ENCODE results near the gene AFAP1L1. TPM values are rescaled to one million over a fixed set of nuclear protein-coding genes. Genes with fewer than 3 reads are reported as not detected.

AFAP1L1 gene
- total RNA-seq, 4 donors from 2014 or later: 48.8 to 99.8 (median 70.3) TPM

DNA sequence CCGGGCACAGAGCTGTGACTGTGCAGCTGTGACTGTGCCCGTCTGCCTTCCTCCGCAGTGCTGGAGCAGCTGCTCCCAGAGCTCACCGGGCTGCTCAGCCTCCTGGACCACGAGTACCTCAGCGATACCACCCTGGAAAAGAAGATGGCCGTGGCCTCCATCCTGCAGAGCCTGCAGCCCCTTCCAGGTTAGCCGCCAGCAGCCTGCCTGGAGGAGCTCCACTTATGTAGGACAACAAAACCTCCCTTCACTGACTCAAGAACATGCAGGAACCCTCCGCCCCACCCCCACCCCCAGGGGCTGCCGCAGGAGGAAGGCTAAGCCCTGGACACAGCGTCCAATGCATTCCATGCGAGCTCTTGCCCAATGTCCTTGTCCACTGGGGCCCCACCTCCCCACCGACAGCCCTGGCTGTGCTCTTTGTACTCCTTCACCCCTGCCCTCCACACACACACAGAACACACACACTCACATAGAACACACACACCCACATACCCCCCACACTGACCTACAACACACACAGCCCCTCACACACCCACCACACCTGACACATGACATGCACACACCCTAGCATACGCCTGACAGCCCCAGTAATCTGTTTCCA lies 27.9 kb downstream of the AFAP1L1 start:
- TF ChIP-seq, protein P1, sequence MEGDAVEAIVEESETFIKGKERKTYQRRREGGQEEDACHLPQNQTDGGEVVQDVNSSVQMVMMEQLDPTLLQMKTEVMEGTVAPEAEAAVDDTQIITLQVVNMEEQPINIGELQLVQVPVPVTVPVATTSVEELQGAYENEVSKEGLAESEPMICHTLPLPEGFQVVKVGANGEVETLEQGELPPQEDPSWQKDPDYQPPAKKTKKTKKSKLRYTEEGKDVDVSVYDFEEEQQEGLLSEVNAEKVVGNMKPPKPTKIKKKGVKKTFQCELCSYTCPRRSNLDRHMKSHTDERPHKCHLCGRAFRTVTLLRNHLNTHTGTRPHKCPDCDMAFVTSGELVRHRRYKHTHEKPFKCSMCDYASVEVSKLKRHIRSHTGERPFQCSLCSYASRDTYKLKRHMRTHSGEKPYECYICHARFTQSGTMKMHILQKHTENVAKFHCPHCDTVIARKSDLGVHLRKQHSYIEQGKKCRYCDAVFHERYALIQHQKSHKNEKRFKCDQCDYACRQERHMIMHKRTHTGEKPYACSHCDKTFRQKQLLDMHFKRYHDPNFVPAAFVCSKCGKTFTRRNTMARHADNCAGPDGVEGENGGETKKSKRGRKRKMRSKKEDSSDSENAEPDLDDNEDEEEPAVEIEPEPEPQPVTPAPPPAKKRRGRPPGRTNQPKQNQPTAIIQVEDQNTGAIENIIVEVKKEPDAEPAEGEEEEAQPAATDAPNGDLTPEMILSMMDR (IDR thresholded peaks at IDR 0.05; ENCODE audit: low read depth): no peak

DNA sequence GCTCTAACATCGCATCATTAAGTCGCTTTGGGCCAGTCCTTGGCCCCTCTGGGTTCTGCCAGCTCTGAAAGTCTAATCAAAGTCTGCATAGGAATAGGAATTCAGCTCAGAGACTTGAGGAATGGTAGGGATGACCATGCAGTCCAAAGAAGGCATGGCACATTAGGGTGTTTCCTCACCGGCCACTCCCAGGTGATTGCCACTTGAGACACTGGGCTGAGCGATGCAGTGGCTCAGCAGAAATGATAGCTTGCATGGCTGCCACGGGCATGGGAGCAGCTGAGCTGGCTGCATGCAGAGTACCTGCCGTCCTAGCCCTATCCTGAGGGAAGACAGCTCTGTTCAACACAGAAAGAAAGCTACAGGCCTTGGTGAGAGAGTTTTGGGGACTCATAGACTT lies 28.8 kb downstream of the AFAP1L1 start:
- TF ChIP-seq, protein P1 (IDR thresholded peaks at IDR 0.05; ENCODE audit: low read depth): no peak

DNA sequence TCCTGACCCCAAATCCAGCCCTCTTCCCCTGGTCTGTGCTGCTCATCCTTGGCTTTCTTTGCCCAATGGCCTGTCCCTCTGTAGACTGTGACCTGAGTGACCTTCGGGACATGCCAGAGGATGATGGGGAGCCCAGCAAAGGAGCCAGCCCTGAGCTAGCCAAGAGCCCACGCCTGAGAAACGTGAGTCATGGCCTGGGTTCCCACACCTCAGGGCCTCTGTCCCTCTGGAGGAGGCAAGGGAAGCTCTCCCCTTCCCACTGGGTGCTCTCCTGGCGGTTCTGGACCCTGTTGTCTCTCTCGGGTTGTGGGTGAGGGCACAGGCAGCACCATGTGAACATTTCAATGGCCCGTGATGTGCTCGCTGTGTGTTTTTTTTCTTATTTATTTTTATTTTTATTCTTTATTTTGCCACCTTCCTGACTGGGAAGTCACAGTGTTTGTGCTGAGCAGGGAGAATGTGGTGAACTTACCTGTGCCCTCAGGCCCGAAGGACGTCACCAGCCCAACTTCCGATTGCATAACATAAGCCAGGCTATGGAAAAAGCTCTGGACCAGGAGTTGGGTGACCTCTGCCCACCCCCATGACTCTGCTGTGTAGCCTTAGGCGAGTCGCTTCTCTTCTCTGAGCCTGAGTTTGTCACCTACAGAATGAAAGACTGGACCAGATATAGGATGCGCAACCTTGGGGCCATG lies 29.5 kb downstream of the AFAP1L1 start:
- TF ChIP-seq, protein P1 (IDR thresholded peaks at IDR 0.05; ENCODE audit: low read depth): no peak

DNA sequence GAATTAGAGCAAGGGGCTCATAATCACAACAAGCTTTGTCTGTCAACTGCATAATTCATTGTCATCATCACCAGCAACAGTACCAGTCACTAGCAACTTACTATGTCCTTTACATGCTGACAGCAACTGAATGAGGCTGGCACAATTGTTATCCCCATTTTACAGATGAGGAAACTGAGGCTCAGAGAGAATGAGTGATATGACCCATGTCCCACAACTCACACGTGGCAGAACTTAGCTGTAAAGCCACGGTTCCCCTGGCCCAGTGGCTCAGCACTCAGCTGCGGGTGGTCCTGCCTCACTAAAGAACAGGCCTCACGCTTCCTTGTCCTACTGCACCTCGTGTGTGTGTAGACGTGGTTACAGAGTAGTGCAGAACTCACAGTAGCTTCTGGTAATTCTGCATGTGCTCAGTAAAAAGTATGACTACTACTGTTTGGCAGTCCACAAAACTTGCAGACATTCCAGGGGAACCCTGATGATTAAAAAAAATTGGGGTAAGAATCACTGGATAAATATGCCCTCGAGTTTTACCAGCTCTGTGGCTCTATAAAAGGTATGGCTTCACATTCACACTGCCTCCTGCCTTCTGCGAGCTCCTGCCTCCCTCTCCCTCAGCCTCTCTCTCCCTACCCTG lies 30.2 kb downstream of the AFAP1L1 start:
- TF ChIP-seq, protein P1 (IDR thresholded peaks at IDR 0.05; ENCODE audit: low read depth): no peak

DNA sequence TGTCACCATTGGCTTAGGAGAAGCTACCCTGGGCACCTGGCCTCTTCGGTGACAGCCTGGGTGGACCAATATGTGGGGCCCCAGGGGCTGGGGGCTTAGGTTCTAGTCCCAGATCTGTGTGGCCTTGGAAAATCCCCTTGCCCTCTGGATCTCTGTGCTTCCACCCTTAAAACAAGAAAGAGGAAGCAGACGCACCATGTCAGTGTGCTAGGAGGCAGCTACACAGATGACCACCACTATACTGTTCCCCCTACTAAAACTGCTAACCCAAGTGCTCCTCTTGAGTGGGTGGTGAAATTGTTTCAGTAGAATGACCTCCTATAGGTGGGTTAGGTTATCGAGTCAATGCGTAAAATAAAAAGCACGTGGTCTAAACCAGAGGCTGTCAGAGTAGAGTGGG lies 31.0 kb downstream of the AFAP1L1 start:
- TF ChIP-seq, protein P1 (IDR thresholded peaks at IDR 0.05; ENCODE audit: low read depth): no peak

DNA sequence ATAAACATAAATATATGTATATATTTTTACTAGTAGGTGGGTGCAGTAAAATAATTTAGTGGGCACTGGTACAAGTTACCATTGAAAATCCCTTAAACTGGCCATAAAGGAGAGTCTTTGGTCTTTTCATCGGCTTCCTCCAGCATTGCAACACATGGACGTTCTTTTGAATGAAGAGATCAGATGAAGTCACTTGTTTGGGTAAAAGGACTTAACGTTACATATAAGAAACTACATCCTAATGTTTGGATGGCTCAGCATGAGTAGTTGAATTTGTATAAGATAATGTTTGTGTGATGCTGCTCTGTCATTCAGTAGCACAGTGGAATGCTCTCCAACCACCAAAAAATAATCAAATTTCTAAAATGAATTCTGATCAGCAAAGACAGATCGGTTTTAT lies 31.6 kb downstream of the AFAP1L1 start:
- TF ChIP-seq, protein P1 (IDR thresholded peaks at IDR 0.05; ENCODE audit: low read depth): no peak

Measured in subcutaneous adipose tissue (tissue), 4 donors.